SU-DHL-6 (cell line): ENCODE data around the gene STAC.

Source experiments
- EZH2phosphoT487 ChIP-seq: fragments of 200-600 bp; sonication (generic), shearing (Covaris generic); conservative IDR thresholded peaks from 2 replicates; pipeline ENCODE4 v1.6.1; 2018; ENCODE audit warnings: mild to moderate bottlenecking, antibody characterized with exemption, low read length, moderate library complexity, mixed read lengths
- TF ChIP-seq, protein P1 (sequence below): fragments of 200-600 bp; sonication (generic); IDR thresholded peaks from one replicate; pipeline ENCODE4 v1.5.1; 2017; ENCODE audit warnings: antibody characterized with exemption, mild to moderate bottlenecking, low read length, moderate library complexity; ENCODE audit not compliant: insufficient read depth, poor library complexity, severe bottlenecking

GRCh38 chr3:36475558-36475957 is 95.3 kb downstream of the STAC start:
- TF ChIP-seq, protein P1, sequence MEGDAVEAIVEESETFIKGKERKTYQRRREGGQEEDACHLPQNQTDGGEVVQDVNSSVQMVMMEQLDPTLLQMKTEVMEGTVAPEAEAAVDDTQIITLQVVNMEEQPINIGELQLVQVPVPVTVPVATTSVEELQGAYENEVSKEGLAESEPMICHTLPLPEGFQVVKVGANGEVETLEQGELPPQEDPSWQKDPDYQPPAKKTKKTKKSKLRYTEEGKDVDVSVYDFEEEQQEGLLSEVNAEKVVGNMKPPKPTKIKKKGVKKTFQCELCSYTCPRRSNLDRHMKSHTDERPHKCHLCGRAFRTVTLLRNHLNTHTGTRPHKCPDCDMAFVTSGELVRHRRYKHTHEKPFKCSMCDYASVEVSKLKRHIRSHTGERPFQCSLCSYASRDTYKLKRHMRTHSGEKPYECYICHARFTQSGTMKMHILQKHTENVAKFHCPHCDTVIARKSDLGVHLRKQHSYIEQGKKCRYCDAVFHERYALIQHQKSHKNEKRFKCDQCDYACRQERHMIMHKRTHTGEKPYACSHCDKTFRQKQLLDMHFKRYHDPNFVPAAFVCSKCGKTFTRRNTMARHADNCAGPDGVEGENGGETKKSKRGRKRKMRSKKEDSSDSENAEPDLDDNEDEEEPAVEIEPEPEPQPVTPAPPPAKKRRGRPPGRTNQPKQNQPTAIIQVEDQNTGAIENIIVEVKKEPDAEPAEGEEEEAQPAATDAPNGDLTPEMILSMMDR: no peak
- no peak for TF ChIP-seq EZH2phosphoT487
